AG04449 (cell line): ENCODE data around the gene AGER.

Experiments used
- CTCF ChIA-PET: fragments of 350-600 bp; formaldehyde crosslinking; extraction: SDS; loops from one replicate; lab custom pipeline; 2021; ENCODE audit warnings: antibody characterized with exemption; lab: Yijun Ruan, JAX
- POLR2A ChIA-PET: fragments of 400-600, 350-600 bp; formaldehyde crosslinking; extraction: SDS; loops from one replicate; lab custom pipeline; 2020; ENCODE audit warnings: antibody characterized with exemption, inconsistent platforms; lab: Yijun Ruan, JAX
- DNase-seq: peaks from one replicate; pipeline ENCODE4 v3.0.0-alpha.2; 2010; ENCODE audit warnings: low read depth, low spot score
- H3K4me3 ChIP-seq: 2 replicates; pipeline ENCODE4 v1.5.1; 2011; ENCODE audit warnings: low read depth, mild to moderate bottlenecking, control low read depth, low read length
- TF ChIP-seq, protein P1 (sequence below): IDR thresholded peaks from one replicate; pipeline ENCODE4 v1.5.1; 2011; ENCODE audit warnings: mild to moderate bottlenecking, moderate library complexity, low read length, control low read depth, inconsistent platforms; ENCODE audit not compliant: insufficient read depth; ENCODE audit errors: missing control alignments

AGER gene

GRCh38 chr6:32220021-32220420, 36.0 kb upstream of the AGER start:
- ChIA-PET CTCF (no interaction called here), POLR2A (no interaction called here)
- no peak for DNase-seq
- H3K4me3 ChIP-seq, result no peak overlapping the region
- TF ChIP-seq, protein P1, sequence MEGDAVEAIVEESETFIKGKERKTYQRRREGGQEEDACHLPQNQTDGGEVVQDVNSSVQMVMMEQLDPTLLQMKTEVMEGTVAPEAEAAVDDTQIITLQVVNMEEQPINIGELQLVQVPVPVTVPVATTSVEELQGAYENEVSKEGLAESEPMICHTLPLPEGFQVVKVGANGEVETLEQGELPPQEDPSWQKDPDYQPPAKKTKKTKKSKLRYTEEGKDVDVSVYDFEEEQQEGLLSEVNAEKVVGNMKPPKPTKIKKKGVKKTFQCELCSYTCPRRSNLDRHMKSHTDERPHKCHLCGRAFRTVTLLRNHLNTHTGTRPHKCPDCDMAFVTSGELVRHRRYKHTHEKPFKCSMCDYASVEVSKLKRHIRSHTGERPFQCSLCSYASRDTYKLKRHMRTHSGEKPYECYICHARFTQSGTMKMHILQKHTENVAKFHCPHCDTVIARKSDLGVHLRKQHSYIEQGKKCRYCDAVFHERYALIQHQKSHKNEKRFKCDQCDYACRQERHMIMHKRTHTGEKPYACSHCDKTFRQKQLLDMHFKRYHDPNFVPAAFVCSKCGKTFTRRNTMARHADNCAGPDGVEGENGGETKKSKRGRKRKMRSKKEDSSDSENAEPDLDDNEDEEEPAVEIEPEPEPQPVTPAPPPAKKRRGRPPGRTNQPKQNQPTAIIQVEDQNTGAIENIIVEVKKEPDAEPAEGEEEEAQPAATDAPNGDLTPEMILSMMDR, result no peak

DNA sequence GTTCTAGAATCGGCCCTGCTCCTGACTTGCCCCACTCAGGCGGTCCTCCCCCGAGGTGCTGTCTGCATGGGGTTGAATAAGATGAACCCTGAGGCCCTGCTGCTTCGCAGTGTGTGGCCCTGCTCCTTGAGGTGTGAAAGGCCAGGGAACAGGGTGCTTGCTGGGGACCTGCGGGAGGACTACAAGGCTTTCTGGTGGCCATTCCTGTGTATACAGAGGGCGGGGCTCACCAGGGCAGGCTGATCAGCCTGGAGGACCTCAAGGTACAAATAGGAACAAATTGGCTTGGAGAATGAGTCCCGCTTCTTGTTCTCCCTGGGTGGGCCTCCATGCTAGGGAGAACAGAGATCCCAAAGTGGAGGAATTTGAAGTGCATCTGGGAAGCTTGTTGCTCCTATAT, 34.1 kb upstream of the AGER start:
- DNase-seq, result no peak
- CTCF ChIA-PET, result interaction anchor here (1.6 kb wide), 1 partner anchor 27 kb away, joined by 5 read pairs; no protein-coding TSS in a partner anchor
- no peak overlapping the region for H3K4me3 ChIP-seq
- POLR2A ChIA-PET, result no interaction called here
- TF ChIP-seq, protein P1, result no peak

DNA sequence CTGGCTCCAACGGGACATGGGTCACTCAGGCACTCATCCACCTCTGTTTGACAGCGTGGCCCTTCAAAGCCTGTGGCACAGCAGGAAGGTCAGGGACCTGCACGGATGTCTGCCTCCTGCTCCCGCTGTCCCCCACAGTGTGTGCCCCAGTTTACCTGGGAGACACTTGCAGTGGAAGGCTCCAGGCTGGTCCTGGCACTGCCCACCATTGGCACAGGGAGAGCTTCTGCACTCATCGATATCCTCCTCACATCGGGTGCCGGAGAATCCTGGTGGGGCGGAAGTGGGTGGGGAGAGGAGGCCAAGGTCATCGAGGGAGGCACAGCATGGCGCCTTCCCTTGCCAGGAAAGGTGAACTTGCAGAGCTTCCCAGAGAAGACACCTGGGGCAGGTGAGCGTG, 32.9 kb upstream of the AGER start:
- H3K4me3 ChIP-seq, result no peak overlapping the region
- CTCF ChIA-PET, result interaction anchor here (1.1 to 1.6 kb wide), 2 partner anchors 28 to 37 kb away, joined by 3 to 5 read pairs; no protein-coding TSS in a partner anchor
- TF ChIP-seq, protein P1, result no peak
- POLR2A ChIA-PET, result no interaction called here
- no peak for DNase-seq

DNA sequence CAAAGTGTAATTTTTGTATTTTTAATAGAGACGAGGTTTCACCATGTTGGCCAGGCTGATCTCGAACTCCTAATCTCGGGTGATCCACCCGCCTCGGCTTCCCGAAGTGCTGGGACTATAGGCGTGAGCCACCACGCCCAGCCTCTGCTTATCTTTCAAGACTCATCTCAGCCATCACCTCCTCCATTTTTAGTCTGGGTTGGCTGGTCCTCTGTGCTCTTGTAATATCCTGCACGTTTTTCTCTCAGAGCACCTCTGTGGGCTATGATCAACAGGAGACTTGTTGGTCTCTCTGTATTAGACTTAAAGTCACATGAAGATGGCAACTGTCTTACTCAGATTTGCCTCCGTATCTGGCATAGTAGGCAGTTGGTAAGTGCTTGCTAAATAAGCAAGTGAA, 32.2 kb upstream of the AGER start:
- no peak for DNase-seq
- TF ChIP-seq, protein P1, result no peak
- POLR2A ChIA-PET, result no interaction called here
- CTCF ChIA-PET, result no interaction called here
- no peak overlapping the region for H3K4me3 ChIP-seq

DNA sequence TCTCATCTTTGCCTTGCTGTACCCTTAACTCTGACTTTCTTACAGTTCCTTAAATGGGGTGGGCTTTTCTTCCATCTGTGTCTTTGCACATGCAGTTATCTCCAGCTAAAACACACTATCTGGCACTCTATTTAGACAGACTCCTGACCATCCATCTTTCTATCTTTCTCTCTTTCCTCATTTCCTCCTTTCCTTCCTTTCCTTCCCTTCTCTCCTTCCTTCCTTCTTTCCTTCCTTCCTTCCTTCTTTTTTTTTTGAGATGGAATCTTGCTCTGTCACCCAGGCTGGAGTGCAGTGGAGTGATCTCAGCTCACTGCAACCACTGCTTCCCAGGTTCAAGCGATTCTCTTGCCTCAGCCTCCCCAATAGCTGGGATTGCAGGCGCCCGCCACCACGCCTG, 31.6 kb upstream of the AGER start:
- CTCF ChIA-PET, result no interaction called here
- DNase-seq, result no peak
- no peak overlapping the region for H3K4me3 ChIP-seq
- TF ChIP-seq, protein P1, result no peak
- POLR2A ChIA-PET, result no interaction called here

- ChIA-PET POLR2A (no interaction called here), CTCF (no interaction called here)
- TF ChIP-seq, protein P1, result no peak
- no peak overlapping the region for H3K4me3 ChIP-seq
- DNase-seq, result no peak
Observed at GRCh38 chr6:32214126-32214525, 30.1 kb upstream of the AGER start.
